Measurements from ENCODE around the gene ATMIN. TPM values are rescaled to one million over a fixed set of nuclear protein-coding genes. Genes with fewer than 3 reads are reported as not detected.

The ATMIN gene
- total RNA-seq, 1 experiment from 2014 or later: 54.5 TPM

GRCh38 chr16:81076566-81077075 lies 41.0 kb downstream of the ATMIN start:
- H3K27me3 Mint-ChIP-seq (ENCODE audit: insufficient read depth, unreplicated experiment): no peaks in the 10 kb centered on the region
- peaks cover under 1% of the 10 kb centered on the region for H3K36me3 Mint-ChIP-seq (ENCODE audit: insufficient read depth, unreplicated experiment)
- Histone ChIP-seq H3K27me3 (replicated peaks; ENCODE audit: control insufficient read depth, insufficient read depth, low read length) (no peaks in the 10 kb centered on the region), H3K9me3 (no peaks in the 10 kb centered on the region), H3K4me1 (peaks cover 7% of the 10 kb centered on the region; the same call in 1 of the 2 replicates), H3K36me3 (ENCODE audit: control insufficient read depth, insufficient read depth, low read length) (no peaks in the 10 kb centered on the region), H3K4me3 (ENCODE audit: low read depth, low read length) (peak overlapping the region; percentile 68)
- intact Hi-C loops (cut with micrococcal nuclease; ENCODE audit: unreplicated experiment): loop anchor here (1.0 to 5.0 kb wide), 4 partner anchors 20 to 72 kb away; partner anchors contain the start of genes ATMIN and GCSH
- POLR2A ChIA-PET: interaction anchor here (0.6 to 1.5 kb wide), 10 partner anchors 10 to 240 kb away, joined by 3 to 10 read pairs (median 3); partner anchors contain the start of genes ATMIN, BCO1, CENPN and CMC2
- no peaks in the 10 kb centered on the region for H3K9me3 Mint-ChIP-seq (ENCODE audit: unreplicated experiment)
- DNase-seq: peak; percentile 87 to 93
- H3K4me1 Mint-ChIP-seq (ENCODE audit: low read depth, unreplicated experiment): no peaks in the 10 kb centered on the region
- H3K4me3 Mint-ChIP-seq (ENCODE audit: unreplicated experiment): no peak overlapping the region
- no peak overlapping the region for H3K27ac Mint-ChIP-seq (ENCODE audit: unreplicated experiment)
- CTCF ChIA-PET: interaction anchor here (0.5 to 2.4 kb wide), 6 partner anchors 41 to 1474 kb away, joined by 3 to 17 read pairs (median 4); partner anchors contain the start of genes ATMIN, CENPN and CMC2
- TF ChIP-seq, protein P1, sequence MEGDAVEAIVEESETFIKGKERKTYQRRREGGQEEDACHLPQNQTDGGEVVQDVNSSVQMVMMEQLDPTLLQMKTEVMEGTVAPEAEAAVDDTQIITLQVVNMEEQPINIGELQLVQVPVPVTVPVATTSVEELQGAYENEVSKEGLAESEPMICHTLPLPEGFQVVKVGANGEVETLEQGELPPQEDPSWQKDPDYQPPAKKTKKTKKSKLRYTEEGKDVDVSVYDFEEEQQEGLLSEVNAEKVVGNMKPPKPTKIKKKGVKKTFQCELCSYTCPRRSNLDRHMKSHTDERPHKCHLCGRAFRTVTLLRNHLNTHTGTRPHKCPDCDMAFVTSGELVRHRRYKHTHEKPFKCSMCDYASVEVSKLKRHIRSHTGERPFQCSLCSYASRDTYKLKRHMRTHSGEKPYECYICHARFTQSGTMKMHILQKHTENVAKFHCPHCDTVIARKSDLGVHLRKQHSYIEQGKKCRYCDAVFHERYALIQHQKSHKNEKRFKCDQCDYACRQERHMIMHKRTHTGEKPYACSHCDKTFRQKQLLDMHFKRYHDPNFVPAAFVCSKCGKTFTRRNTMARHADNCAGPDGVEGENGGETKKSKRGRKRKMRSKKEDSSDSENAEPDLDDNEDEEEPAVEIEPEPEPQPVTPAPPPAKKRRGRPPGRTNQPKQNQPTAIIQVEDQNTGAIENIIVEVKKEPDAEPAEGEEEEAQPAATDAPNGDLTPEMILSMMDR (IDR thresholded peaks at IDR 0.05; ENCODE audit: insufficient read depth in 1 of 2, low read depth in 1 of 2, low read length in 1 of 2, severe bottlenecking in 1 of 2, unreplicated experiment in 1 of 2): no peak
- BruUV-seq (replicated peaks): no TSS peak

DNA sequence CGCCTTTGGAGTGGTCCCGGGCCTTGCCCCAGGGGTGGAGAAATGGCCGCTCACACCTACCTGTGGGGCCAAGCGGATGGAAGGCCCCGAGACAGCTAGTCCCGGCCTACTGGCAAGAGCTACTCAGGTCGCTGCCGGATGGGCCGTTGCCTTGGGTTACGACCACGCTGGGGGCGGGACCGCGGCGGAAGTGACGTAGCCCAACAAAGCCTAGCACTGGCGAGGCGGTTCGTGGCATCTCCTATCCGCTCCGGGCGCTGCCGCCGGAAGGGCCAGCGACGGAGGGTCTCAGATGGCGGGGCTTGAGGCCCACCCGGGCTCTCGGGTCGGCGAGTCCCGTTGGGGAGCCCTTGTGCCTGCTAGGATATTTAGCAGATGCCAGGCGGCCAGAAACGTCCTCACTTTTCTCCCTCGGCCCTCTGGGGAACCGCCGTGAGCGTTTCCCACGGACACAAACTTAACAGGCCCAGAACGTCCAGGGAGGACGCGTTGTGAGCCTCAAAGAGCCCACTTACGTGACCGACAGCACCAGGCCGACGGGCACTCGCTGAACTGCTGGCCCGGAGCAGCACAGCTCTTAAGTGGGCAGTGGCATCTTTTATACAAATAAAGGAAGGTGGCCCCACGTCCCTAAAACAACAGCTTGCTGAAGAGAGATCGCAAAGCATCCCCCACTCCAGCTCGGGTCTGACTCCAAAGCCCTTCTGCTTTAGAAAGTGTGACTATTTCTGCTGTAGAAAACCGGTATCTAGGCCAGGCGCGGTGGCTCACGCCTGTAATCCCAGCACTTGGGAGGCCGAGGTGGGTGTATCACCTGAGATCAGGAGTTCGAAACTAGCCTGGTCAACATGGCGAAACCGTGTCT lies 41.7 kb downstream of the ATMIN start, which contains the start of gene C16orf46:
Gene C16orf46 (minus strand): TSS at position 163 of the 865 bp plus-strand sequence. CDS start 13,283 bp downstream, outside the sequence.
- DNase-seq: peak; percentile 97 to 99
- ChIA-PET POLR2A (interaction anchor here (0.6 to 1.5 kb wide), 11 partner anchors 11 to 239 kb away, joined by 3 to 10 read pairs (median 3); partner anchors contain the start of genes ATMIN, BCO1, CENPN and CMC2), CTCF (interaction anchor here (0.5 to 2.4 kb wide), 6 partner anchors 42 to 809 kb away, joined by 3 to 17 read pairs (median 4); partner anchors contain the start of genes ATMIN, CENPN and CMC2)
- H3K4me1 Mint-ChIP-seq (ENCODE audit: low read depth, unreplicated experiment): no peaks in the 10 kb centered on the region
- H3K27ac Mint-ChIP-seq (ENCODE audit: unreplicated experiment): no peak within 1 kb of the TSS
- no peaks in the 10 kb centered on the region for H3K9me3 ChIP-seq
- TSS peak; percentile 82 for BruUV-seq (replicated peaks)
- H3K9me3 Mint-ChIP-seq (ENCODE audit: unreplicated experiment): no peaks in the 10 kb centered on the region
- H3K27me3 Mint-ChIP-seq (ENCODE audit: insufficient read depth, unreplicated experiment): no peaks in the 10 kb centered on the region
- TF ChIP-seq, protein P1 (IDR thresholded peaks at IDR 0.05; ENCODE audit: insufficient read depth in 1 of 2, low read depth in 1 of 2, low read length in 1 of 2, severe bottlenecking in 1 of 2, unreplicated experiment in 1 of 2): no peak
- peaks cover 7% of the 10 kb centered on the region; the same call in 1 of the 2 replicates for H3K4me1 ChIP-seq
- no peak within 1 kb of the TSS for H3K4me3 Mint-ChIP-seq (ENCODE audit: unreplicated experiment)
- peaks cover 6% of the 10 kb centered on the region for H3K36me3 Mint-ChIP-seq (ENCODE audit: insufficient read depth, unreplicated experiment)
- no peaks in the 10 kb centered on the region for H3K36me3 ChIP-seq (ENCODE audit: control insufficient read depth, insufficient read depth, low read length)
- peak within 1 kb of the TSS; percentile 68 for H3K4me3 ChIP-seq (ENCODE audit: low read depth, low read length)
- H3K27me3 ChIP-seq (replicated peaks; ENCODE audit: control insufficient read depth, insufficient read depth, low read length): no peaks in the 10 kb centered on the region
- intact Hi-C loops (cut with micrococcal nuclease; ENCODE audit: unreplicated experiment): loop anchor here (1.0 to 5.0 kb wide), 3 partner anchors 42 to 73 kb away; partner anchors contain the start of gene ATMIN

DNA sequence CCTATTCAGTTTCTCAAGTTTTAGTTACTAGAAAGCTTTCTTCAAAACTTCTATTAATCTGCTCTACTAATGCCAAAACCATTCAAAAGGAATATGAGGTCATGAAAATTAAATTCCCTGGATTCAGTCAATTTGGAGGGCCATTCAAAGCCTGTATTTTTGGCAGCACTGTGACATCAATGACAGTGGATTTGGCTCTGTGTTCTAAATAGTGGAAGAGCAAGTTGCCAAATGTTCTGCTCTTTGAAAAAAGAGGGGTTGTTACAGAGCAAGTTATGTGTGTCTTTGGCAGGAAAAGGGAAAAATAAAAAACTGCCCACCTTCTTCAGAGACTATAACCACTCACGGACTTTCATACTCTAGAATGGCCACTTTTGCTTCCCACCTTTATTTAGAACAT lies 44.6 kb downstream of the ATMIN start:
- Mint-ChIP-seq H3K4me3 (ENCODE audit: unreplicated experiment) (no peak overlapping the region), H3K27ac (ENCODE audit: unreplicated experiment) (no peak overlapping the region), H3K27me3 (ENCODE audit: insufficient read depth, unreplicated experiment) (no peaks in the 10 kb centered on the region), H3K36me3 (ENCODE audit: insufficient read depth, unreplicated experiment) (peaks cover 17% of the 10 kb centered on the region), H3K9me3 (ENCODE audit: unreplicated experiment) (no peaks in the 10 kb centered on the region), H3K4me1 (ENCODE audit: low read depth, unreplicated experiment) (no peaks in the 10 kb centered on the region)
- no peaks in the 10 kb centered on the region for H3K36me3 ChIP-seq (ENCODE audit: control insufficient read depth, insufficient read depth, low read length)
- intact Hi-C loops (cut with micrococcal nuclease; ENCODE audit: unreplicated experiment): no loop called here
- no peaks in the 10 kb centered on the region for H3K9me3 ChIP-seq
- no peaks in the 10 kb centered on the region for H3K27me3 ChIP-seq (replicated peaks; ENCODE audit: control insufficient read depth, insufficient read depth, low read length)
- no TSS peak for BruUV-seq (replicated peaks)
- no peak overlapping the region for H3K4me3 ChIP-seq (ENCODE audit: low read depth, low read length)
- ChIA-PET POLR2A (no interaction called here), CTCF (interaction anchor here (0.5 kb wide), 1 partner anchor 109 kb away, joined by 5 read pairs; no protein-coding TSS in a partner anchor)
- TF ChIP-seq, protein P1 (IDR thresholded peaks at IDR 0.05; ENCODE audit: insufficient read depth in 1 of 2, low read depth in 1 of 2, low read length in 1 of 2, severe bottlenecking in 1 of 2, unreplicated experiment in 1 of 2): no peak
- H3K4me1 ChIP-seq: peaks cover 7% of the 10 kb centered on the region; the same call in 1 of the 2 replicates
- DNase-seq: no peak

Measured in Caco-2 (cell line).